ENCODE measurements around the gene DMBX1. TPM values are rescaled to one million over a fixed set of nuclear protein-coding genes. Genes with fewer than 3 reads are reported as not detected.
A peak's percentile ranks its signal among the peaks of the same experiment; 100 is the strongest.

Gene DMBX1
- polyA plus RNA-seq (ENCODE audit: insufficient read length in 10 of 10): under 1 TPM in 1 of 10 donors, not detected in 9; 0.11 TPM
- long read RNA-seq, donor 1: 0 reads
- long read RNA-seq, donor 2: 0 reads
- long read RNA-seq, donor 3: 0 reads
- long read RNA-seq, donor 4: 0 reads
- long read RNA-seq, donor 5: 0 reads
- long read RNA-seq, donor 6: 0 reads
- long read RNA-seq, donor 7: 0 reads
- long read RNA-seq, donor 8: 0 reads
- long read RNA-seq, donor 9: 0 reads

GRCh38 chr1:46489638-46490405 lies at the start of gene DMBX1:
Gene DMBX1, plus strand, starts transcription at chr1:46489836. Its CDS starts 17,175 bp downstream, at chr1:46507011.
- peak in 1 of 3 donors; percentile 54 for DNase-seq

- no peak for DNase-seq
These were observed 49.2 kb upstream of the DMBX1 start for GRCh38 chr1:46440478-46440877.

- peak; percentile 47 to 81 (median 59) for DNase-seq
These were observed 47.1 kb upstream of the DMBX1 start for GRCh38 chr1:46442317-46443161.

GRCh38 chr1:46444466-46444865 lies 45.2 kb upstream of the DMBX1 start:
- DNase-seq: no peak

- DNase-seq: no peak
These were observed 43.8 kb upstream of the DMBX1 start for GRCh38 chr1:46445773-46446256.

GRCh38 chr1:46446646-46447498 lies 42.8 kb upstream of the DMBX1 start:
- peak; percentile 38 to 75 (median 65) for DNase-seq

- DNase-seq: no peak
These were observed 42.0 kb upstream of the DMBX1 start for GRCh38 chr1:46447499-46448108.

- peak in 1 of 3 donors; percentile 61 for DNase-seq
These were observed 41.3 kb upstream of the DMBX1 start for GRCh38 chr1:46448109-46448911.

- no peak for DNase-seq
These were observed 40.1 kb upstream of the DMBX1 start for GRCh38 chr1:46449223-46450159.

- no peak for DNase-seq
These were observed 39.5 kb upstream of the DMBX1 start for GRCh38 chr1:46450160-46450517.

GRCh38 chr1:46451948-46452930 lies 37.4 kb upstream of the DMBX1 start:
- DNase-seq: no peak

- no peak for DNase-seq
These were observed 36.7 kb upstream of the DMBX1 start for GRCh38 chr1:46452931-46453325.

GRCh38 chr1:46453449-46453848 lies 36.2 kb upstream of the DMBX1 start:
- DNase-seq: no peak

- no peak for DNase-seq
These were observed 33.7 kb upstream of the DMBX1 start for GRCh38 chr1:46455951-46456350.

- no peak for DNase-seq
These were observed 33.1 kb upstream of the DMBX1 start for GRCh38 chr1:46456411-46456963.

- DNase-seq: no peak
These were observed 32.5 kb upstream of the DMBX1 start for GRCh38 chr1:46457178-46457577.

- DNase-seq: no peak
These were observed 31.4 kb upstream of the DMBX1 start for GRCh38 chr1:46458190-46458589.

Measured in muscle of back (tissue), 13 donors.